ENCODE measurements around the gene LRMDA. TPM values are rescaled to one million over a fixed set of nuclear protein-coding genes. Genes with fewer than 3 reads are reported as not detected.

The LRMDA gene
- total and polyA plus RNA-seq, 10 of the 15 experiments (the other 5 are each of a cell fraction or from before 2014, with no cell fraction given), result 0.07 to 0.54 (median 0.29) TPM; not detected in 4

DNA sequence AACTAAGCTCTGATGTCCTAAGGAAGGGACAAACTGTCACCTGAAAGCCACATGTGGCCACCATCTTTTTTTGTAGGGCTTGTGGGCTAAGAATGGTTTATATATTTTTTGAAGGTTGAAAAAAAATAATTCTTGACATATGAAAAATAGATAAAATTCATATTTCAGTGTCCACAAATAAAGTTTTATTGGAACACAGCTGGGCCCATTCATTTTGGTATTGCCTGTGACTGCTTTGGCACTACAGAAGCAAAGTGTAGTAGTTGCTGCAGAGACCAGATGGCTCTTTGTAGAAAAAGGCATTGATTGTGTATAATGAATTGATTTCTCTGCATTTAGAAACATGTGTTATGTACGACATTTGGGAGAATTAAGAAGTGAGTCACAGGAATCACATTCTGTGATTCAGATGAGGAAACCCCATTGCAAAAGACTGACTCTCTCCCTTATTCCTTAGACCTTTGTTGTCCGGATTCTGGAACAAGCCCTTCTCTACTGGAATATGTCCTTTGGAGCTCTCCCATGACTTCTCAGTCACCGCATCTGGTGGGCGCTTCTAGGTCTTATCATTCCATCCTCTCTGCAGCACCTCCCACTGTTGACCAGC is 438.7 kb downstream of the LRMDA start:
- DNase-seq (ENCODE audit: low read depth, low spot score), result no peak
- ATAC-seq, result no peak
- TF ChIP-seq, protein P1, sequence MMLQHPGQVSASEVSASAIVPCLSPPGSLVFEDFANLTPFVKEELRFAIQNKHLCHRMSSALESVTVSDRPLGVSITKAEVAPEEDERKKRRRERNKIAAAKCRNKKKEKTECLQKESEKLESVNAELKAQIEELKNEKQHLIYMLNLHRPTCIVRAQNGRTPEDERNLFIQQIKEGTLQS (IDR thresholded peaks at IDR 0.05; ENCODE audit: borderline replicate concordance, extremely low read depth, low read depth, low read length), result no peak
- no peak for TF ChIP-seq RELA (IDR thresholded peaks at IDR 0.05; ENCODE audit: borderline replicate concordance, partially characterized antibody)
- ChIA-PET RAD21 (ENCODE audit: unreplicated experiment) (no interaction called here), CTCF (no interaction called here), SMC1A (ENCODE audit: uncharacterized antibody, unreplicated experiment) (interaction anchor here (0.6 kb wide), 1 partner anchor 7 kb away, joined by 3 read pairs; no protein-coding TSS in a partner anchor), POLR2A (no interaction called here)
- Histone ChIP-seq H3K27ac (ENCODE audit: control insufficient read depth, insufficient read depth) (no peak overlapping the region), H3K36me3 (ENCODE audit: control insufficient read depth in 2 of 2, insufficient read depth in 2 of 2, low read length in 1 of 2) (no peaks in the 10 kb centered on the region), H3K27me3 (replicated peaks in 1 of 2; ENCODE audit: control insufficient read depth in 2 of 2, insufficient read depth in 2 of 2, low read length in 1 of 2) (no peaks in the 10 kb centered on the region; a peak in 1 of 4 replicates), H3K79me2 (ENCODE audit: control insufficient read depth, insufficient read depth, low read length) (no peaks in the 10 kb centered on the region), H3K9me3 (replicated peaks; ENCODE audit: control insufficient read depth, insufficient read depth, low read length) (no peaks in the 10 kb centered on the region), H4K20me1 (ENCODE audit: control insufficient read depth, insufficient read depth) (no peaks in the 10 kb centered on the region), H3K4me1 (ENCODE audit: control insufficient read depth, insufficient read depth, low read length) (no peaks in the 10 kb centered on the region), H3K9ac (ENCODE audit: control insufficient read depth, insufficient read depth, low read length) (no peak overlapping the region), H3K4me2 (ENCODE audit: control insufficient read depth, insufficient read depth) (no peak overlapping the region), H2AFZ (ENCODE audit: control insufficient read depth, low read depth, low read length) (no peak overlapping the region), H3K4me3 (no peak overlapping the region)
- no peak for FAIRE-seq
- intact Hi-C loops (cut with micrococcal nuclease; ENCODE audit: unreplicated experiment) (no loop called here), in situ Hi-C loops (cut with MboI) (no loop called here)
- BruUV-seq (replicated peaks), result no TSS peak
- 50% methylated on average over 4 of the region's 4 CpGs for whole genome bisulfite sequencing (ENCODE audit: insufficient coverage, insufficient replicate concordance, low lambda C conversion rate, missing lambda C conversion rate)

DNA sequence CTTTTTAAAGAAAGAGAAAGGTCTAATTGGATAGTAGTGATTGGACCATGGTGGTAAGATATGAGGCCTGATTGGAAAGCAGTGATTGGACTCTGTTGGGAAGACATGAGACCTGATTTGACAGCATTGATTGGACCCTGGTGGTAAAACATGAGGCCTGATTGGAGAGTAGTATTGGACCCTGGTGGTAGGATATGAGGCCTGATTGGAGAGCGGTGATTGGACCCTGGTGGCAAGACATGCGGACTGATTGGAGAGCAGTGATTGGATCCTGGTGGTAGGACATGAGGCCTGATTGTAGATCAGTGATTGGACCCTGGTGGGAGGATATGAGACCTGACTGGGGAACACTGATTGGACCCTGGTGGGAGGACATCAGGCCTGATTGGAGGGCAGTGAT is 444.3 kb downstream of the LRMDA start:
- DNase-seq (ENCODE audit: low read depth, low spot score) (no peak), FAIRE-seq (no peak), ATAC-seq (no peak)
- Histone ChIP-seq H3K27ac (ENCODE audit: control insufficient read depth, insufficient read depth) (no peak overlapping the region), H3K4me1 (ENCODE audit: control insufficient read depth, insufficient read depth, low read length) (no peaks in the 10 kb centered on the region), H3K9me3 (replicated peaks; ENCODE audit: control insufficient read depth, insufficient read depth, low read length) (no peaks in the 10 kb centered on the region), H3K4me3 (no peak overlapping the region), H3K4me2 (ENCODE audit: control insufficient read depth, insufficient read depth) (no peak overlapping the region), H3K36me3 (ENCODE audit: control insufficient read depth in 2 of 2, insufficient read depth in 2 of 2, low read length in 1 of 2) (no peaks in the 10 kb centered on the region), H3K79me2 (ENCODE audit: control insufficient read depth, insufficient read depth, low read length) (no peaks in the 10 kb centered on the region), H4K20me1 (ENCODE audit: control insufficient read depth, insufficient read depth) (no peaks in the 10 kb centered on the region), H2AFZ (ENCODE audit: control insufficient read depth, low read depth, low read length) (no peak overlapping the region), H3K9ac (ENCODE audit: control insufficient read depth, insufficient read depth, low read length) (no peak overlapping the region), H3K27me3 (replicated peaks in 1 of 2; ENCODE audit: control insufficient read depth in 2 of 2, insufficient read depth in 2 of 2, low read length in 1 of 2) (no peaks in the 10 kb centered on the region; a peak in 2 of 4 replicates)
- CTCF ChIA-PET, result no interaction called here
- 87% methylated on average over 2 of the region's 2 CpGs for WGBS (ENCODE audit: insufficient coverage, insufficient replicate concordance, low lambda C conversion rate, missing lambda C conversion rate)
- intact Hi-C loops (cut with micrococcal nuclease; ENCODE audit: unreplicated experiment), result no loop called here
- RAD21 ChIA-PET (ENCODE audit: unreplicated experiment), result no interaction called here
- in situ Hi-C loops (cut with MboI), result no loop called here
- BruUV-seq (replicated peaks), result no TSS peak
- POLR2A ChIA-PET, result no interaction called here
- SMC1A ChIA-PET (ENCODE audit: uncharacterized antibody, unreplicated experiment), result no interaction called here
- TF ChIP-seq WRNIP1 (IDR thresholded peaks at IDR 0.05; ENCODE audit: borderline replicate concordance, low read depth, low read length) (no peak), RAD51 (IDR thresholded peaks at IDR 0.05) (no peak), ATF7 (IDR thresholded peaks at IDR 0.05; ENCODE audit: low read depth) (no peak), SMARCA5 (IDR thresholded peaks at IDR 0.05) (no peak)
- TF ChIP-seq, protein P2, sequence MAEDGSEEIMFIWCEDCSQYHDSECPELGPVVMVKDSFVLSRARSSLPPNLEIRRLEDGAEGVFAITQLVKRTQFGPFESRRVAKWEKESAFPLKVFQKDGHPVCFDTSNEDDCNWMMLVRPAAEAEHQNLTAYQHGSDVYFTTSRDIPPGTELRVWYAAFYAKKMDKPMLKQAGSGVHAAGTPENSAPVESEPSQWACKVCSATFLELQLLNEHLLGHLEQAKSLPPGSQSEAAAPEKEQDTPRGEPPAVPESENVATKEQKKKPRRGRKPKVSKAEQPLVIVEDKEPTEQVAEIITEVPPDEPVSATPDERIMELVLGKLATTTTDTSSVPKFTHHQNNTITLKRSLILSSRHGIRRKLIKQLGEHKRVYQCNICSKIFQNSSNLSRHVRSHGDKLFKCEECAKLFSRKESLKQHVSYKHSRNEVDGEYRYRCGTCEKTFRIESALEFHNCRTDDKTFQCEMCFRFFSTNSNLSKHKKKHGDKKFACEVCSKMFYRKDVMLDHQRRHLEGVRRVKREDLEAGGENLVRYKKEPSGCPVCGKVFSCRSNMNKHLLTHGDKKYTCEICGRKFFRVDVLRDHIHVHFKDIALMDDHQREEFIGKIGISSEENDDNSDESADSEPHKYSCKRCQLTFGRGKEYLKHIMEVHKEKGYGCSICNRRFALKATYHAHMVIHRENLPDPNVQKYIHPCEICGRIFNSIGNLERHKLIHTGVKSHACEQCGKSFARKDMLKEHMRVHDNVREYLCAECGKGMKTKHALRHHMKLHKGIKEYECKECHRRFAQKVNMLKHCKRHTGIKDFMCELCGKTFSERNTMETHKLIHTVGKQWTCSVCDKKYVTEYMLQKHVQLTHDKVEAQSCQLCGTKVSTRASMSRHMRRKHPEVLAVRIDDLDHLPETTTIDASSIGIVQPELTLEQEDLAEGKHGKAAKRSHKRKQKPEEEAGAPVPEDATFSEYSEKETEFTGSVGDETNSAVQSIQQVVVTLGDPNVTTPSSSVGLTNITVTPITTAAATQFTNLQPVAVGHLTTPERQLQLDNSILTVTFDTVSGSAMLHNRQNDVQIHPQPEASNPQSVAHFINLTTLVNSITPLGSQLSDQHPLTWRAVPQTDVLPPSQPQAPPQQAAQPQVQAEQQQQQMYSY (CRISPR knock-in tag; IDR thresholded peaks at IDR 0.05), result no peak
- TF ChIP-seq, protein P3, sequence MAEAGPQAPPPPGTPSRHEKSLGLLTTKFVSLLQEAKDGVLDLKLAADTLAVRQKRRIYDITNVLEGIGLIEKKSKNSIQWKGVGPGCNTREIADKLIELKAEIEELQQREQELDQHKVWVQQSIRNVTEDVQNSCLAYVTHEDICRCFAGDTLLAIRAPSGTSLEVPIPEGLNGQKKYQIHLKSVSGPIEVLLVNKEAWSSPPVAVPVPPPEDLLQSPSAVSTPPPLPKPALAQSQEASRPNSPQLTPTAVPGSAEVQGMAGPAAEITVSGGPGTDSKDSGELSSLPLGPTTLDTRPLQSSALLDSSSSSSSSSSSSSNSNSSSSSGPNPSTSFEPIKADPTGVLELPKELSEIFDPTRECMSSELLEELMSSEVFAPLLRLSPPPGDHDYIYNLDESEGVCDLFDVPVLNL (IDR thresholded peaks at IDR 0.05; ENCODE audit: low read depth, low read length), result no peak

Data from GM12878 (cell line).